NCI-H82 treated with DMSO at 0.1 percent for 48 hours (cell line): ENCODE results near the gene BACH2.

Experiments
- DNase-seq: peaks from one replicate; lab custom pipeline; 2025; ENCODE audit not compliant: unreplicated experiment; lab: John Stamatoyannopoulos, UW

BACH2 gene

DNA sequence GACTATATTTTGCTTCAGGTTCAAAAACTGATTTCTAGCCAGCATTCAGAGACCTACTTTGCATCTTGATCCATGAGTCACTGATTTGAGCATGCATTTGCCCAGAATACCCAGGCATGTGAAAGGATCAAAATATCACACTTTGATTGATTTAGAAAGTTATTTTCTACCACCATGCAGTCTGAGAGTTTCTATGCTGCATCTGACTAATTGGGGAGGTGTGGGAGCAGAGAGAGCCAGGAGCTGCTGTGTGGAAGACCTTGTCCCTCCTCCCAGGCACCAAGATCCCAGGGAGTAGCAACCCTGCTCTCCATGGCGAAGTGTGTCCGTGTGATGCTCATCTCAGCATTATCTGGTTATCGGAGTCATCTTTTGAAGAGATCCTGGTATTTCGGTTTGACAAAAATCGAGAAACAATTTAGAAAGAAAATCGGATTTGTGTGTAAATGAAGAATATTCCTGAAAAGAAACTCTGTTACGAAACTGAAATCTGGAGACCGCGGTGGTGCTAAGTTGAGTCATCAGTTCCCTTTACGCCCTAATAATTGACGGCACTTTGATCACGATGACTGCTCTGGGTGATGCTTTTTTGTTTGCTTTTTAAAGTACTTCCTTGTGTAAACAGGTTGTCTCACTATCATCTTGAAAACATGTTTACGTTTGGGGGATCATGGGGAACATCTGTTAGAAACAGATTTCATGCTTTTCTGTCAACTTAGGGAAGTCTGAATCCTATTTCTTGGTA is 193.4 kb downstream of the BACH2 start:
- DNase-seq, result no peak

GRCh38 chr6:90101403-90101802 is 195.2 kb downstream of the BACH2 start:
- no peak for DNase-seq

GRCh38 chr6:90100059-90100665 is 196.5 kb downstream of the BACH2 start:
- DNase-seq, result no peak

DNA sequence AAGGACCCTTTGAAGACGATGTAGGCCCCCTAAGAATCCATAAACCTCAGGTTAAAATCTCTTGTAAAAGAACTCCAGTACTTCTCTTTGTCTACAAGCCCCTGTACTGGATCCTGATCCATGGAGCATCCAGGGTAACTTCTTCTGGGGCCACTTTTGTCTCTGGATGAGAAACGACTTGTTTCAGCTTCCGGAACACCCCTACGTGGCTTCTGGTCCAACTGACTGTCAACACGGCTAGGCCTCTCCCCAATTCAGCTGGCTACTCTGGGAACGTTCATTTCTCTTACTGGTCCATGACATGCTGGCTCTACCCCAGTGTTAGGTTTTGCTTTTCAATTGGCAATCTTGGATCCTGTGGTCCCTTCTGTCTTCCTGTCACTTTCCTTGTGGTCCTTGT is 198.0 kb downstream of the BACH2 start:
- DNase-seq, result no peak

GRCh38 chr6:90098001-90098531 is 198.6 kb downstream of the BACH2 start:
- no peak for DNase-seq

- no peak for DNase-seq
Observed at GRCh38 chr6:90097356-90097755, 199.3 kb downstream of the BACH2 start.

DNA sequence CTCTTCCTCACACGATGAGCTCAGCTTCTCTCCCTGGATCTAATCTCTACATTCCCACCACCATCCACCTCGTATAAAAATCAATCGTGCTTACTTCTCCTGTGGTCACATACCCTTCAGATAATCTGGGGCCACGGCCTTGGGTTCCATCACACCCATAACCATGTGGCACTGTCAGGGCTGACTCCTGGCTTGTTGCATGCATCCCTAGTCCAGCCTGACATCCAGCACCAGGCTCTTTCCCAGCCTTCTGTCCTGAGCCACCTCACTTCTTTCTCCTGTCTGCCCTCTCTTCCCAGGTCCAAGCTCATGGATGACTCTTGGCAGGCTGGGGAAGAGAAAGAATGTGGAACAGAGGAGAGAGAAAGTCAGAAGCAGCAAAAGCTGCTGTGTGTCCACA is 199.8 kb downstream of the BACH2 start:
- no peak for DNase-seq

- DNase-seq, result no peak
Observed at GRCh38 chr6:90095788-90096187, 200.9 kb downstream of the BACH2 start.

GRCh38 chr6:90095145-90095544 is 201.5 kb downstream of the BACH2 start:
- no peak for DNase-seq

GRCh38 chr6:90093558-90094073 is 203.0 kb downstream of the BACH2 start:
- no peak for DNase-seq

DNA sequence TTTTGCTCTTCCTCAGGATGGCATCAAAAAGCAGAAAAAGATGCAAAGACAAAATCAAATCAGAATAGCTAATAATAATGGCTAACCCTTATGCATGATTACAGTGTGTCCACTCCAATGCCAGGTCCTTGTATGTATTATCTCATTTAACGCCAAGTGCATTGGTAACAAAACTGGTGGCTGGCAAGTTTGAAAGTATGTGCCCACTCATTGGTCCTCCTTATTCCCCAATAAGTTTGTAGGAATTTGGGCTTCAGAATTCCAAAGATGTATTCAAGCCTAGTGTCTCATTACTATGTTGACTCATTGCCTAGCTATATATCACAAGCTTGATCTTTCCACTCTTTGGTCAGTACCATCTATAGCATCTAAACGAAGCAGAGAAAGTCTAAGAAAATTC is 205.8 kb downstream of the BACH2 start:
- DNase-seq, result no peak

GRCh38 chr6:90088009-90088408 is 208.6 kb downstream of the BACH2 start:
- DNase-seq, result no peak

DNA sequence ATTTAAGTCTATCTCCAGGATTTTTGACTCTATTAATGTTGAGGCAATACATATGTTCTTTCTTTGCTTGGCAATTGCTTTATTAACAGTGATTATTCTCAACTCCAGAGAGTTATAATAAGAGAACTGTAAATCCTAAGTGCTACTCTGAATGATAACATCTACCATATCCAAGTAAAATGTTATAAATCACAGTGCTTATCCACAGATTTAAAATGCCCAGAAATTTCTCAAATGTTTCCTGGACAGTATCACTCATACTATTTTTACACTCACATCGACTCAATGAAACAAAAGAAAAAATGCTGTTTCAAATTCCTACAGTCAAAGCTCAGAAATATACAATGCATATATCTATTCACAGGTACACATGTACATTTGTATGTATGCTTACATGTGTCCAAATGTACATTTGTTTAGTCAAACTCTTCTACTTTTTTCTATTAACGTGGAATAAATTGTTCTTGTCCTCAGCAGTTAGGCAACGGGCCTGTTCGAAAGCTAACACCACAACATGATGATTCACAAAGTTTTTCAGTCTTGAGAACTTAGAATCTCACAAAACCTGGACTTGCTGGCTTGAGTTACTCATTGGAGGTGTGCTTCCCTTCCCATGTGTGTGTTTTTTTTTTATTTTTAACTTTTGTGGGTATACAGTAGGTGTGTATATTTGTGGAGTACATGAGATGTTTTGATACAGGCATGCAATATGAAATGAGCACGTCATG is 209.4 kb downstream of the BACH2 start:
- no peak for DNase-seq

- DNase-seq, result no peak
Observed at GRCh38 chr6:90086517-90086916, 210.1 kb downstream of the BACH2 start.

DNA sequence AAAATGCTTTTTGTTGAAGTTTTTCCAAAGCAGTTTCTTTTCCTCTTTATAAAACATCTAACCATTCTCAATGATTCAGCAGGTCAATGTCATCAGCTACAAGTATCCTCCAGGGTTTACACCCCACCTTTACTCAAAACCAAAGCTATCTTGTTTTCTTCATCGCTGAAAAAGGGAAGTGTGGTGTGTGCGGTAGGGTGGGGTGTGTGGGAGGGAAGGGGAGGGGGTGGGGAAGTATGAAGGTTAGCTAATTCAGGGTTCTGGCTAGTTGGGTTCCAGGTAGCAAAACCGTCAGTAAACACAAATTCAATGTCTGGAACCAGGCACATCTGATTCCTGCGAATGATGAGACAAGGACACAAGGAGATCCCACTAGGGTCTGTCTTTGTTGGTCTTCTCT is 212.8 kb downstream of the BACH2 start:
- DNase-seq, result no peak

DNA sequence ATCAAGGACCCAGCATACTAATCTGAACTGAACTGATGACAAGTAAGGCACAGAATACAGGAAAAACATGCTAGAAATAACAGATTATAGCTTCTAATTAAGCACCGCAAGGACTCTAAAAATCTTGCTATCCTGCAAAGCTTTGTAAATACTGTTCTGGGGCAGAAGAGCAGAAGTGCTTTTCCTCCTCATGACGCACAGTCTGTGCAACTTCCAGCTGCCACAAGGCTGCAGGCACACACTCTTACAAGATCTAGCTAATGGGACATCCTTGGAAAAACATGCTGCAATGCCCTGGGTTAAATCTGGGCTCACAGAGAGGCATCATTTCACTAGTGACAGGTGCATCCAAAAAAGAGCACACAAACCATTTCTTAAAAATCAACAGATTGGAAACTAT is 213.8 kb downstream of the BACH2 start:
- no peak for DNase-seq

DNA sequence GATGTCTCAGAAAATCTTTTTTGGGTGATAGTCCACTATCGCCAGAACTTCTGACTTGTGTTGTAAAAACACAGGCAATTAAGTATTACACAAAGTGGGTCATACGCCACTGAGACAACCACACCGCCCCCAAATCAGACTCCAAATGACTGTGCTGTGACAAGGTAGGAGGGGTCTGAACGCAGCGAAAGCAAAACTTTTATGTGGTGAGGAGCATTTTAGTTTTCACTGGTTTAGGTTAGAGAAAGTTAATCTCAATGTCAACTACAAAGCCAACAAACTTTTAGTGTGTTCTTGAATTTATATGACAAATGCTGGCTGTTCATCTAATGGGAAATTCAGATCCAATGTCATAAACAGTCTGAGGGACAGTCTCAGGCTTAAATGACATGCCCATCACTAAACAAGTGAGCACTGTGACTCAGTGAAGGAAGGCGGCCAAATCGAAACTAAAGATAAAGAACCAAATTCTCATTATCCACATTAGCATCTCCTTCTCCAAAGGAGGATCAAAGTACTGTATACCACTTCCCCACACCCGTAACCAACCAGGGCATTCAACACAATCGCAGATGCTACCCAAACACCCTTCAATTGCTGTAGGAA is 215.7 kb downstream of the BACH2 start:
- DNase-seq, result no peak

GRCh38 chr6:90079560-90080490 is 216.8 kb downstream of the BACH2 start:
- no peak for DNase-seq

DNA sequence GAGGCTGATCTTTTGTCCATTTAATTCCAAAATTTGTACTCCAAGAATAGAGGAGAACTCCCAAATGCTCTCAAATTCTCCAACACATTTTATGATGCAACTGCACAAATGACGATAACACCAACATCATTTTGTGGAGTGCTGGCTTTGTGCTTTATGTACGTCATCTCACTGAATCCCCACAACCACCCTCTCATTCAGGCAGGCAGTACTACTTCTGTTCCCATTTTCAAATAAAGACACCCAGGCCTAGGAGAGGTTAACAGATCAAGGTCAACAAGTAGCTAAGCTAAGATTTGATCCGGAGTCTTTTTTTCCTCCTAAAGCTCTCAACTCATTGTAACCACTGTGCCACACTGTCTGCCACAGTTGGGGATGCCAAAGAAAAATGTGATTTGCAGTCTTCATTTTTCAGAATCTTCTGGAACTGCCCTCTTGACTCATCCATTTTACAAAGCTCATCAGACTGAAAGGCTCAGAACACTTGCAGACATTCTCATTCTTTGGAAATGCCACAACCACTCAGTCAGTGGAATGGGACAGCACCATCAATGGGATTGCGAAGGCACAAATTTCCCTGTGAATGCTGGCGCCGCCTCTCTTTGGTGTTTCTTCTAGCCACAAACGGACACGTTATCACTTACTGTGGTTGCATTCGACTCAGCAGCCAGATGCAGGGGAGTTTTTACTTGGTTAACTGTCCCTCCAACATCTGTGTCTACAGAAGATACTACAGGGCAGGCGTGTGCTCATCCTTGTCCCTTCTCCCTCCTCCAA is 217.9 kb downstream of the BACH2 start:
- no peak for DNase-seq
